ENCODE measurements around the gene SLC16A10. TPM values are rescaled to one million over a fixed set of nuclear protein-coding genes. Genes with fewer than 3 reads are reported as not detected.

SLC16A10 gene
- total RNA-seq, 4 donors from 2014 or later = 35.6 to 50.9 (median 43.9) TPM

GRCh38 chr6:111220383-111221031 lies 133.2 kb downstream of the SLC16A10 start:
- DNase-seq (ENCODE audit: low spot score in 2 of 2) = no peak
- intact Hi-C loops (cut with DNase I; ENCODE audit: low total_unique reads) = no loop called here
- WGBS, 2 donors = 82 to 87% methylated on average over 1 of the region's 1 CpG

GRCh38 chr6:111221804-111222203 lies 134.5 kb downstream of the SLC16A10 start:
- no peak overlapping the region for H3K4me3 ChIP-seq (ENCODE audit: low read depth, poor library complexity, severe bottlenecking)
- DNase-seq (ENCODE audit: low spot score in 2 of 2) = no peak
- TF ChIP-seq CTCF (IDR thresholded peaks at IDR 0.05) = no peak
- TF ChIP-seq POLR2A (IDR thresholded peaks at IDR 0.05) = no peak
- WGBS, 2 donors = 71 to 77% methylated on average over 4 of the region's 4 CpGs
- intact Hi-C loops (cut with DNase I; ENCODE audit: low total_unique reads) = no loop called here

More at GRCh38 chr6:111220383-111221031, 133.2 kb downstream of the SLC16A10 start:
- no peak overlapping the region for H3K4me3 ChIP-seq (ENCODE audit: low read depth, poor library complexity, severe bottlenecking)
- TF ChIP-seq CTCF (IDR thresholded peaks at IDR 0.05) = no peak
- TF ChIP-seq POLR2A (IDR thresholded peaks at IDR 0.05) = no peak

- no peak overlapping the region for H3K4me3 ChIP-seq (ENCODE audit: low read depth, poor library complexity, severe bottlenecking)
- WGBS, 2 donors = 0% methylated on average over 1 of the region's 1 CpG
- intact Hi-C loops (cut with DNase I; ENCODE audit: low total_unique reads) = no loop called here
- DNase-seq (ENCODE audit: low spot score in 2 of 2) = no peak
- TF ChIP-seq CTCF (IDR thresholded peaks at IDR 0.05) (no peak), POLR2A (IDR thresholded peaks at IDR 0.05) (no peak)
Measured at GRCh38 chr6:111222341-111222740, 135.0 kb downstream of the SLC16A10 start.

GRCh38 chr6:111228094-111228493 lies 140.8 kb downstream of the SLC16A10 start:
- TF ChIP-seq CTCF (IDR thresholded peaks at IDR 0.05) = no peak
- no peak for TF ChIP-seq POLR2A (IDR thresholded peaks at IDR 0.05)
- intact Hi-C loops (cut with DNase I; ENCODE audit: low total_unique reads) = no loop called here
- WGBS, 2 donors = 65 to 69% methylated on average over 2 of the region's 2 CpGs
- H3K4me3 ChIP-seq (ENCODE audit: low read depth, poor library complexity, severe bottlenecking) = no peak overlapping the region
- DNase-seq (ENCODE audit: low spot score in 2 of 2) = no peak

- 41 to 42% methylated on average over 2 of the region's 2 CpGs for WGBS, 2 donors
- H3K4me3 ChIP-seq (ENCODE audit: low read depth, poor library complexity, severe bottlenecking) = no peak overlapping the region
- TF ChIP-seq POLR2A (IDR thresholded peaks at IDR 0.05) = no peak
- no peak for TF ChIP-seq CTCF (IDR thresholded peaks at IDR 0.05)
- intact Hi-C loops (cut with DNase I; ENCODE audit: low total_unique reads) = no loop called here
- DNase-seq (ENCODE audit: low spot score in 2 of 2) = no peak
Measured at GRCh38 chr6:111230351-111231089, 143.2 kb downstream of the SLC16A10 start.

Data from lower leg skin (tissue), 4 donors.